ENCODE results near the gene NHSL2. TPM values are rescaled to one million over a fixed set of nuclear protein-coding genes. Genes with fewer than 3 reads are reported as not detected.

Gene NHSL2
- total RNA-seq, 4 donors from 2014 or later = 5.5 to 11.7 (median 7.2) TPM

DNA sequence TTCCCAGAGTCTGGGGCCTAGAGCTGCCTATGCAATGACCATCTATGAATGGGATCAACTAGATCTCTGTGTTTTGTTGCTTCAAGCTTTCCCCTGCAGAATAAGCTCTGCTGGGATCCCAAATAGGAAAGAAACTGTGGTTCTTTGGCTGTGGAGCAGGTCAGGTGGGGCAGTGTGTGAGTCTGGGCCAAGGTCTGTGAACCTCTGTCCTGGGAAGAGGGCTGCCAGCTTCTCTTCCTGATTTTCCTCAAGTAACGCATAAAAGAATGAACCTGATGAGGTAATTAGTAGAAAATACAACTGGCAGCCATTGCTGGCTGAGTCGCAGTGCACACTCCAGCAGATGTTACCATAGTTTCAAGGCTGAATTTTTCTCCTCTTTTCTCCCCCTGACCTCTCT lies 266.3 kb downstream of the NHSL2 start:
- 67 to 73% methylated on average over 2 of the region's 2 CpGs for WGBS, 2 donors
- no peaks in the 10 kb centered on the region for H3K4me1 ChIP-seq
- intact Hi-C loops (cut with DNase I) = no loop called here
- no peaks in the 10 kb centered on the region for H3K27me3 ChIP-seq
- DNase-seq = no peak
- TF ChIP-seq, protein P1, sequence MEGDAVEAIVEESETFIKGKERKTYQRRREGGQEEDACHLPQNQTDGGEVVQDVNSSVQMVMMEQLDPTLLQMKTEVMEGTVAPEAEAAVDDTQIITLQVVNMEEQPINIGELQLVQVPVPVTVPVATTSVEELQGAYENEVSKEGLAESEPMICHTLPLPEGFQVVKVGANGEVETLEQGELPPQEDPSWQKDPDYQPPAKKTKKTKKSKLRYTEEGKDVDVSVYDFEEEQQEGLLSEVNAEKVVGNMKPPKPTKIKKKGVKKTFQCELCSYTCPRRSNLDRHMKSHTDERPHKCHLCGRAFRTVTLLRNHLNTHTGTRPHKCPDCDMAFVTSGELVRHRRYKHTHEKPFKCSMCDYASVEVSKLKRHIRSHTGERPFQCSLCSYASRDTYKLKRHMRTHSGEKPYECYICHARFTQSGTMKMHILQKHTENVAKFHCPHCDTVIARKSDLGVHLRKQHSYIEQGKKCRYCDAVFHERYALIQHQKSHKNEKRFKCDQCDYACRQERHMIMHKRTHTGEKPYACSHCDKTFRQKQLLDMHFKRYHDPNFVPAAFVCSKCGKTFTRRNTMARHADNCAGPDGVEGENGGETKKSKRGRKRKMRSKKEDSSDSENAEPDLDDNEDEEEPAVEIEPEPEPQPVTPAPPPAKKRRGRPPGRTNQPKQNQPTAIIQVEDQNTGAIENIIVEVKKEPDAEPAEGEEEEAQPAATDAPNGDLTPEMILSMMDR (IDR thresholded peaks at IDR 0.05) = no peak
- TF ChIP-seq POLR2A (IDR thresholded peaks at IDR 0.05) = no peak
- no peak overlapping the region for H3K4me3 ChIP-seq (replicated peaks in 1 of 3)
- no peaks in the 10 kb centered on the region for H3K9me3 ChIP-seq
- no peaks in the 10 kb centered on the region for H3K36me3 ChIP-seq
- H3K27ac ChIP-seq = no peak overlapping the region

DNA sequence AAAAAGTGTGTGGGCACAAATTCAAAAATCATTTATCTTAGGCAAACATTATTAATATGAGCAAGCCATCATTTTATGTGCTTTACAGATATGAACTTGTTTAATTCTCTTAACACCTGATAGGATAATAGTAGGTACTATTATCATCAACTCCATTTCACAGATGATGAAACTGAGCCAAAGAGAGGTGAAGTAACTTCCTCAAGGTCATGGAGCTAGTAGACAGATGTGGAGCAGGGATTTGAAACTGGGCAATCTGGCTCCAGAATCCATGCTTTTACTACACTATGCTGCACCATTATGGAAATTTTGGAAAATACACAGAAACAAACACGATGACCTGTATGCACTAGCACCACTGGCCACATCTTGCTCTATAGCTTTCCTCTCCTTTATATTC lies 269.9 kb downstream of the NHSL2 start:
- H3K27ac ChIP-seq = peak overlapping the region; percentile 77 to 81 (median 77)
- intact Hi-C loops (cut with DNase I) = no loop called here
- peak overlapping the region in 1 of 3 donors; percentile 51 for H3K4me3 ChIP-seq (replicated peaks in 1 of 3)

DNA sequence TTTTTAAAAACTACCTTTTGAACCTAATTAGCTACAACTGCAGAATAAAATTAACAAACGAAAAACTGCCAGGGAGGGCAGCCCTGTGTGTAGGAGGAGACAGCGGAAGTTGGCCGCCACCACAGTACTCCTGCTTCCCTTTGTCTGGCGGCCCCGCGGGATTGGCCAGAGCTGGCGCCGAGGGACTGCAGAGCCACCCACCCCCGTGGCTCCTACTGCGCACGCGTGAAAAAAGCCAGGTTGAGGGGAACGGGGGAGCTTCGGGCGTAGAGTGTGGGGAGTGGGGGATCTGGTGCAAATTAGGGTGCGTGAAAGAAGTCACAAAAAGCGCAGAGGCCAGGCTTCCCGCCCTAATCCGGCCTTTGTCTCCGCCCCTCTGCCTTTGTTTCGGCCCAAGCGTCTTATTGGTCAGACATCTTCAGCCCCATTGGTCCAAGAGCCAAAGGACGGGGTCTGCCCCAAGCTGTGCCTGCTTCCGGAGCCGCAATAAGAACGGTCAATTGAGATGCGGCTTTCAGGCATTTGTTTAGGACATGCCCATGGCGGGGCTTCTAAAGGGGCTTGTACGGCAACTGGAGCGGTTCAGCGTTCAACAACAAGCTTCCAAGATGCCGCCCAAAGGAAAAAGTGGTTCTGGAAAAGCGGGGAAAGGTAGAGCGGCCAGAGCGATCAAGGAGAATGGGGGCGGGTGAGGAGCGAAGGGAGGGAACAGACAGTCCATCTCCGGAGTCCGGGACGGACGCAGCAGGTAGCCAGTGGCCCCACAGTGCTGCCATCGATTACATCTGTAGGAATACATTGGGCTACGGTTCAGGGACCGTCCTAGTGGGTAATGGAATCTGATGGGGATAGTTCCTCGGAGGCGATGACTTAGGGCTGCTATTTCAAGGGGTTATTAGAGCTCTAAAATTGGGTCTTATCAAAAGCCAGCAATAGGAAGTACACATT lies 270.8 kb downstream of the NHSL2 start, which contains the start of gene PIN4:
PIN4 (plus strand) TSS at position 580 of the 948 bp plus-strand sequence; CDS start at position 609, 29 bp downstream.
- Histone ChIP-seq H3K27ac (peak within 1 kb of the TSS; percentile 77 to 81 (median 77)), H3K27me3 (no peaks in the 10 kb centered on the region), H3K4me1 (peaks cover 3 to 7% of the 10 kb centered on the region in 2 donors), H3K4me3 (replicated peaks in 1 of 3) (peak within 1 kb of the TSS in 2 of 3 donors; percentile 30 to 51), H3K9me3 (no peaks in the 10 kb centered on the region), H3K36me3 (no peaks in the 10 kb centered on the region)
- intact Hi-C loops (cut with DNase I) = no loop called here
- WGBS, 2 donors = 0 to 1% methylated on average over 37 to 39 of the region's 46 CpGs
- peak; percentile 91 for DNase-seq
- TF ChIP-seq, protein P1 (IDR thresholded peaks at IDR 0.05) = no peak
- TF ChIP-seq POLR2A (IDR thresholded peaks at IDR 0.05) = peak in 1 of 2 donors; percentile 69

More for the DNA sequence above, 269.9 kb downstream of the NHSL2 start:
- Histone ChIP-seq H3K4me1 (peaks cover 3 to 7% of the 10 kb centered on the region in 2 donors), H3K27me3 (no peaks in the 10 kb centered on the region), H3K9me3 (no peaks in the 10 kb centered on the region), H3K36me3 (no peaks in the 10 kb centered on the region)
- no peak for DNase-seq
- TF ChIP-seq, protein P1 (IDR thresholded peaks at IDR 0.05) = no peak
- TF ChIP-seq POLR2A (IDR thresholded peaks at IDR 0.05) = no peak
- 33 to 35% methylated on average over 1 of the region's 1 CpG for WGBS, 2 donors

DNA sequence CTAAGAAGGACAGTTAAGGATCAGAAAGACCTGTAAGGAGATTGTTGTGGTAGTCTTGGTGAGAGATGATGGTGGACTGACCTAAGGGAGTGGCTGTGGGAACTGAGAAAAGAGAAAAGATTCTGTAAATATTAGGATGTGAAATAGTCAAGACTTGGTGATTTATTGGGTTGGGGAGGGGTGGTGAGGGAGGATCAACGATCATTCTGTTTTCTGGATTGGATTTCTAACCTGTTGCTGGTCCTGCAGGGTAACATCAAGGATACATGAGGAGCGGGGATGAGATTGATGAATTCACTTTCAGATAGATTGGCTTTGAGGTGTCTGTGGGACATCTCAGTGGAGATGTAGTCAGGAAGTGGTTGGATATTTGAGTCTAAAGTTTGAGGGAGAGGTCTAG lies 272.3 kb downstream of the NHSL2 start:
- no peak overlapping the region for H3K27ac ChIP-seq
- intact Hi-C loops (cut with DNase I) = no loop called here

More for the DNA sequence above, 272.3 kb downstream of the NHSL2 start:
- Histone ChIP-seq H3K27me3 (no peaks in the 10 kb centered on the region), H3K36me3 (no peaks in the 10 kb centered on the region), H3K9me3 (no peaks in the 10 kb centered on the region), H3K4me1 (peaks cover 3 to 7% of the 10 kb centered on the region in 2 donors), H3K4me3 (replicated peaks in 1 of 3) (no peak overlapping the region)
- no peak for DNase-seq
- WGBS, 2 donors = 93 to 95% methylated on average over 2 of the region's 2 CpGs
- TF ChIP-seq POLR2A (IDR thresholded peaks at IDR 0.05) = no peak
- TF ChIP-seq, protein P1 (IDR thresholded peaks at IDR 0.05) = no peak

All from thyroid gland (tissue), 4 donors.